Hepatocyte (in vitro differentiated cells): Measurements from ENCODE around the gene AHSG.

Experiments used
- CTCF ChIP-seq: fragments of 200-600 bp; sonication (generic); IDR thresholded peaks from 2 replicates; pipeline ENCODE4 v1.5.1; 2016; ENCODE audit warnings: antibody characterized with exemption, mild to moderate bottlenecking; ENCODE audit not compliant: poor library complexity
- EZH2 ChIP-seq: fragments of 200-600 bp; sonication (generic); IDR thresholded peaks from 2 replicates; pipeline ENCODE4 v1.6.1; 2016; ENCODE audit warnings: antibody characterized with exemption, mild to moderate bottlenecking, borderline replicate concordance

GRCh38 chr3:186571644-186572013 is 41.2 kb upstream of the AHSG start:
- no peak for TF ChIP-seq CTCF
- TF ChIP-seq EZH2 = no peak
